ENCODE measurements around the gene PPP2R5C. TPM values are rescaled to one million over a fixed set of nuclear protein-coding genes. Genes with fewer than 3 reads are reported as not detected.
A peak's percentile ranks its signal among the peaks of the same experiment; 100 is the strongest.
"Not testable (repeated sequence)": the region's sequence is repeated elsewhere in the genome, so short reads cannot be mapped to it uniquely, and the experiment has no call there.

PPP2R5C gene
- polyA plus RNA-seq (2013, experiment 1 of 2; ENCODE audit: insufficient read length), result 92.2 TPM
- polyA plus RNA-seq (2013, experiment 2 of 2; ENCODE audit: insufficient read length), result 85.1 TPM

- peak; percentile 85 for DNase-seq
These were observed at the start of gene PPP2R5C for GRCh38 chr14:101761032-101761880. TSS of gene PPP2R5C (plus strand) at chr14:101761709. CDS start at chr14:101761894, 185 bp downstream.

- DNase-seq, result not testable (repeated sequence)
These were observed 49.7 kb upstream of the PPP2R5C start for GRCh38 chr14:101711857-101712233.

- not testable (repeated sequence) for DNase-seq
These were observed 49.2 kb upstream of the PPP2R5C start for GRCh38 chr14:101712341-101712740.

- not testable (repeated sequence) for DNase-seq
These were observed 48.4 kb upstream of the PPP2R5C start for GRCh38 chr14:101713091-101713490.

- no peak for DNase-seq
These were observed 47.7 kb upstream of the PPP2R5C start for GRCh38 chr14:101713621-101714349.

GRCh38 chr14:101714394-101714793 is 47.1 kb upstream of the PPP2R5C start:
- no peak for DNase-seq

GRCh38 chr14:101715210-101716076 is 46.1 kb upstream of the PPP2R5C start:
- DNase-seq, result no peak

GRCh38 chr14:101716077-101716950 is 45.2 kb upstream of the PPP2R5C start:
- DNase-seq, result no peak

- no peak for DNase-seq
These were observed 44.4 kb upstream of the PPP2R5C start for GRCh38 chr14:101716956-101717662.

GRCh38 chr14:101717663-101718490 is 43.6 kb upstream of the PPP2R5C start:
- no peak for DNase-seq

- no peak for DNase-seq
These were observed 42.4 kb upstream of the PPP2R5C start for GRCh38 chr14:101719045-101719645.

- no peak for DNase-seq
These were observed 41.8 kb upstream of the PPP2R5C start for GRCh38 chr14:101719708-101720107.

GRCh38 chr14:101721111-101721510 is 40.4 kb upstream of the PPP2R5C start:
- no peak for DNase-seq

GRCh38 chr14:101721951-101722661 is 39.4 kb upstream of the PPP2R5C start:
- no peak for DNase-seq

GRCh38 chr14:101723061-101723595 is 38.4 kb upstream of the PPP2R5C start:
- no peak for DNase-seq

GRCh38 chr14:101725652-101726051 is 35.9 kb upstream of the PPP2R5C start:
- not testable (repeated sequence) for DNase-seq

- no peak for DNase-seq
These were observed 35.1 kb upstream of the PPP2R5C start for GRCh38 chr14:101726295-101726953.

- no peak for DNase-seq
These were observed 34.6 kb upstream of the PPP2R5C start for GRCh38 chr14:101726954-101727302.
